IMR-90 (cell line): ENCODE measurements around the gene NYAP1. TPM values are rescaled to one million over a fixed set of nuclear protein-coding genes. Genes with fewer than 3 reads are reported as not detected.

ENCODE experiments used
- ATAC-seq: fragments of 200-7000 bp; cut with Tn5 transposase; 2 replicates; pipeline ENCODE4 v1.9.1; 2020; ENCODE audit warnings: low read depth, mild to moderate bottlenecking, moderate library complexity
- BruUV-seq: library from RNA; stranded (reverse); fragments of 400-500 nt; replicated peaks from 2 replicates; lab custom pipeline; 2021; lab: Mats Ljungman, UMichigan
- CTCF ChIA-PET: fragments of 300-600 bp; formaldehyde crosslinking; extraction: SDS; loops from one replicate; lab custom pipeline; 2021; ENCODE audit warnings: antibody characterized with exemption; lab: Yijun Ruan, JAX
- POLR2A ChIA-PET: fragments of 300-600 bp; sonication (Branson Sonifier 250); formaldehyde crosslinking; loops from one replicate; lab custom pipeline; 2022; ENCODE audit warnings: antibody characterized with exemption; ENCODE audit not compliant: unreplicated experiment; lab: Charles Lee
- DNase-seq: peaks from one replicate; pipeline ENCODE4 v3.0.0; 2013
- H2AFZ ChIP-seq: replicated peaks from 2 replicates; pipeline ENCODE3; 2013; ENCODE audit warnings: low read length, mild to moderate bottlenecking; ENCODE audit not compliant: poor library complexity
- H2AK5ac ChIP-seq: 2 replicates; pipeline ENCODE4 v1.6.1; 2013; ENCODE audit warnings: low read depth, low read length, inconsistent platforms
- H2AK9ac ChIP-seq: replicated peaks from 2 replicates; pipeline ENCODE3; 2013; ENCODE audit warnings: mild to moderate bottlenecking, low read depth, low read length, moderate library complexity; ENCODE audit not compliant: poor library complexity
- H2BK120ac ChIP-seq: 2 replicates; pipeline ENCODE4 v1.6.1; 2013; ENCODE audit warnings: low read depth, low read length, inconsistent platforms
- H2BK15ac ChIP-seq: 3 replicates; pipeline ENCODE4 v1.6.1; 2013; ENCODE audit warnings: low read depth, low read length, inconsistent platforms
- H2BK20ac ChIP-seq: 2 replicates; pipeline ENCODE4 v1.6.1; 2013; ENCODE audit warnings: low read depth, mild to moderate bottlenecking, inconsistent platforms, low read length, moderate library complexity
- H2BK5ac ChIP-seq: 2 replicates; pipeline ENCODE4 v1.6.1; 2013; ENCODE audit warnings: mild to moderate bottlenecking, low read depth, low read length, inconsistent platforms; ENCODE audit not compliant: poor library complexity, severe bottlenecking
- H3K14ac ChIP-seq: replicated peaks from 2 replicates; pipeline ENCODE4 v1.6.1; 2013; ENCODE audit warnings: low read depth, low read length, inconsistent platforms
- H3K18ac ChIP-seq: 2 replicates; pipeline ENCODE4 v1.6.1; 2013; ENCODE audit warnings: low read depth, low read length, control low read depth
- H3K23ac ChIP-seq: 2 replicates; pipeline ENCODE4 v1.6.1; 2013; ENCODE audit warnings: low read depth, low read length, inconsistent platforms
- H3K27ac ChIP-seq: 2 replicates; pipeline ENCODE4 v1.5.1; 2013; ENCODE audit warnings: mild to moderate bottlenecking, control low read depth, low read length; ENCODE audit not compliant: insufficient read depth
- H3K27me3 ChIP-seq: 2 replicates; pipeline ENCODE4 v1.6.1; 2013; ENCODE audit warnings: low read length; ENCODE audit not compliant: control insufficient read depth, insufficient read depth
- H3K36me3 ChIP-seq: 2 replicates; pipeline ENCODE4 v1.6.1; 2013; ENCODE audit warnings: low read length, mixed read lengths; ENCODE audit not compliant: control insufficient read depth, insufficient read depth
- H3K4ac ChIP-seq: 2 replicates; pipeline ENCODE4 v1.6.1; 2013; ENCODE audit warnings: low read depth, low read length, inconsistent platforms
- H3K4me1 ChIP-seq: 2 replicates; pipeline ENCODE4 v1.6.1; 2013; ENCODE audit warnings: low read length, mixed read lengths; ENCODE audit not compliant: control insufficient read depth, insufficient read depth
- H3K4me2 ChIP-seq: 2 replicates; pipeline ENCODE4 v1.6.1; 2013; ENCODE audit warnings: low read depth, mild to moderate bottlenecking, control low read depth, low read length, moderate library complexity
- H3K4me3 ChIP-seq: 2 replicates; pipeline ENCODE4 v1.5.1; 2013; ENCODE audit warnings: low read depth, mild to moderate bottlenecking, control low read depth, low read length, moderate library complexity; ENCODE audit not compliant: insufficient read depth
- H3K56ac ChIP-seq: 2 replicates; pipeline ENCODE4 v1.6.1; 2013; ENCODE audit warnings: low read length, inconsistent platforms; ENCODE audit not compliant: insufficient read depth; ENCODE audit errors: extremely low read depth
- H3K79me1 ChIP-seq, 2 experiments: 2 replicates each; pipeline ENCODE4 v1.6.1; 2013; ENCODE audit warnings: low read length in 2 of 2, inconsistent platforms in 1 of 2, low read depth in 1 of 2
- H3K9ac ChIP-seq: 2 replicates; pipeline ENCODE4 v1.6.1; 2013; ENCODE audit warnings: low read depth, low read length, control low read depth
- H3K9me1 ChIP-seq: 2 replicates; pipeline ENCODE4 v1.6.1; 2013; ENCODE audit warnings: low read length, inconsistent platforms; ENCODE audit not compliant: insufficient read depth
- H3K9me3 ChIP-seq: 2 replicates; pipeline ENCODE4 v1.6.1; 2013; ENCODE audit warnings: low read length; ENCODE audit not compliant: control insufficient read depth, insufficient read depth
- H4K20me1 ChIP-seq: 2 replicates; pipeline ENCODE4 v1.6.1; 2013; ENCODE audit warnings: low read length, inconsistent platforms; ENCODE audit not compliant: insufficient read depth
- H4K5ac ChIP-seq: 2 replicates; pipeline ENCODE4 v1.6.1; 2013; ENCODE audit warnings: mild to moderate bottlenecking, low read depth, low read length, control low read depth
- H4K8ac ChIP-seq, 2 experiments: 2 replicates each; pipeline ENCODE4 v1.6.1; 2013; ENCODE audit warnings: low read depth in 2 of 2, low read length in 2 of 2, control low read depth in 1 of 2, inconsistent platforms in 1 of 2
- H4K91ac ChIP-seq: 2 replicates; pipeline ENCODE4 v1.6.1; 2013; ENCODE audit warnings: low read depth, low read length, inconsistent platforms; ENCODE audit not compliant: insufficient read depth
- BHLHE40 ChIP-seq: fragments of 150-350 bp; IDR thresholded peaks from 2 replicates; pipeline ENCODE4 v1.6.1; 2016; ENCODE audit warnings: mild to moderate bottlenecking, low read depth, low read length
- CEBPB ChIP-seq: IDR thresholded peaks from 2 replicates; pipeline ENCODE4 v1.6.1; 2012; ENCODE audit warnings: low read depth, low read length, improper control_type of control experiment
- CHD1 ChIP-seq: IDR thresholded peaks from 2 replicates; pipeline ENCODE4 v1.6.1; 2012; ENCODE audit warnings: low read depth, low read length, improper control_type of control experiment
- FOS ChIP-seq: fragments of 150-350 bp; IDR thresholded peaks from 2 replicates; pipeline ENCODE4 v1.6.1; 2016; ENCODE audit warnings: low read depth, low read length
- MAFK ChIP-seq: IDR thresholded peaks from 2 replicates; pipeline ENCODE4 v1.6.1; 2012; ENCODE audit warnings: low read depth, low read length, improper control_type of control experiment
- MAZ ChIP-seq: IDR thresholded peaks from 2 replicates; pipeline ENCODE4 v1.6.1; 2012; ENCODE audit warnings: low read depth, mild to moderate bottlenecking, low read length, improper control_type of control experiment, moderate library complexity, borderline replicate concordance
- MXI1 ChIP-seq: IDR thresholded peaks from 2 replicates; pipeline ENCODE4 v1.6.1; 2012; ENCODE audit warnings: low read depth, mild to moderate bottlenecking, low read length, moderate library complexity, borderline replicate concordance
- NFE2L2 ChIP-seq: fragments of 150-350 bp; IDR thresholded peaks from 2 replicates; pipeline ENCODE4 v1.6.1; 2016; ENCODE audit warnings: low read depth, mild to moderate bottlenecking, low read length
- POLR2A ChIP-seq: IDR thresholded peaks from 2 replicates; pipeline ENCODE4 v1.6.1; 2012; ENCODE audit warnings: mild to moderate bottlenecking, low read depth, low read length
- RAD21 ChIP-seq: IDR thresholded peaks from 2 replicates; pipeline ENCODE4 v1.6.1; 2012; ENCODE audit warnings: low read length, improper control_type of control experiment
- RCOR1 ChIP-seq: IDR thresholded peaks from 2 replicates; pipeline ENCODE4 v1.6.1; 2012; ENCODE audit warnings: mild to moderate bottlenecking, low read length, improper control_type of control experiment; ENCODE audit not compliant: insufficient replicate concordance
- RFX5 ChIP-seq: IDR thresholded peaks from 2 replicates; pipeline ENCODE4 v1.8.0; 2012; ENCODE audit warnings: low read depth, mild to moderate bottlenecking, low read length, moderate library complexity
- SMC3 ChIP-seq: fragments of 150-350 bp; IDR thresholded peaks from 2 replicates; pipeline ENCODE4 v1.6.1; 2016; ENCODE audit warnings: low read depth, mild to moderate bottlenecking, antibody characterized with exemption, low read length, moderate library complexity
- USF2 ChIP-seq: fragments of 150-350 bp; IDR thresholded peaks from 2 replicates; pipeline ENCODE4 v1.6.1; 2017; ENCODE audit warnings: mild to moderate bottlenecking, antibody characterized with exemption, low read length, low read depth
- WGBS, 2 experiments: methylation state at CpG; one replicate each; pipeline versions ENCODE4 v1.1.5 to v1.1.7; 2013; ENCODE audit warnings: missing lambda C conversion rate in 2 of 2; ENCODE audit not compliant: insufficient read length in 1 of 2; ENCODE audit errors: extremely low coverage in 2 of 2; 5-methylcytosine and 5-hydroxymethylcytosine counted together
- dilution Hi-C: fragments of 300-500 bp; cut with HindIII; formaldehyde crosslinking; loops from one replicate; pipeline ENCODE4 v1.14.3; 2018; ENCODE audit warnings: low sequenced_read_pairs; ENCODE audit not compliant: unreplicated experiment
- in situ Hi-C: fragments of 300-500 bp; cut with MboI; formaldehyde crosslinking; loops from 3 replicates; pipeline ENCODE4 v1.14.3; 2019; ENCODE audit warnings: low sequenced_read_pairs, inconsistent platforms, mixed read lengths
- intact Hi-C: fragments of 100-400 bp; cut with micrococcal nuclease; formaldehyde crosslinking; loops from 2 replicates; pipeline ENCODE4 v1.10.0; 2022
- polyA plus RNA-seq, 3 experiments: library from polyadenylated mRNA; depleted of rRNA; stranded (reverse); fragments of >200 nt; gene quantifications; 2 replicates each; pipeline ENCODE4 v1.2.3, GENCODE V29; 2012; ENCODE audit warnings: low replicate concordance in 1 of 3
- total RNA-seq: library from RNA; depleted of rRNA; stranded (reverse); fragments of >200 nt; gene quantifications from 2 replicates; pipeline ENCODE4 v1.2.3, GENCODE V29; 2012
- TF ChIP-seq, protein P1 (sequence below): conservative IDR thresholded peaks from 2 replicates; pipeline ENCODE4 v1.5.1; 2012; ENCODE audit warnings: mild to moderate bottlenecking, low read depth, low read length, improper control_type of control experiment
- TF ChIP-seq, protein P2 (sequence below): fragments of 150-350 bp; IDR thresholded peaks from 2 replicates; pipeline ENCODE4 v1.6.1; 2016; ENCODE audit warnings: low read depth, mild to moderate bottlenecking, low read length, moderate library complexity, borderline replicate concordance

Gene NYAP1
- total and polyA plus RNA-seq, 2 of the 4 experiments (the other 2 are of a cell fraction), result 0.18 to 1.3 TPM

GRCh38 chr7:100517305-100517704, 33.6 kb downstream of the NYAP1 start:
- POLR2A ChIA-PET, result no interaction called here

More at GRCh38 chr7:100517305-100517704, 33.6 kb downstream of the NYAP1 start:
- Histone ChIP-seq H2AK9ac (no peak overlapping the region), H2BK120ac (no peak overlapping the region), H3K4ac (no peak overlapping the region), H3K4me2 (no peak overlapping the region), H3K27ac (no peak overlapping the region), H4K91ac (no peak overlapping the region), H3K4me1 (peaks cover 7% of the 10 kb centered on the region), H2AFZ (no peak overlapping the region), H3K79me1 (no peaks in the 10 kb centered on the region), H3K4me3 (no peak overlapping the region), H3K56ac (no peak overlapping the region), H4K20me1 (no peaks in the 10 kb centered on the region), H3K23ac (no peak overlapping the region), H4K8ac (no peak overlapping the region), H2BK20ac (0 out of 2 replicates have a peak overlapping the region, but pooled peaks have one; percentile 10), H3K14ac (no peak overlapping the region), H3K27me3 (peaks cover 4% of the 10 kb centered on the region), H3K9me1 (peaks cover 9% of the 10 kb centered on the region), H3K9ac (no peak overlapping the region), H3K18ac (no peak overlapping the region), H4K5ac (no peak overlapping the region), H3K36me3 (no peaks in the 10 kb centered on the region), H2BK5ac (no peak overlapping the region), H3K9me3 (no peaks in the 10 kb centered on the region), H2AK5ac (peak overlapping the region; percentile 3; the same call in 1 of the 2 replicates), H2BK15ac (no peak overlapping the region; the same call in 2 of the 3 replicates)
- intact Hi-C loops (no loop called here), dilution Hi-C loops (no loop called here), in situ Hi-C loops (no loop called here)
- CTCF ChIA-PET, result no interaction called here
- ATAC-seq, result no peak
- no CpG with 5 or more reads among the region's 2 CpGs for WGBS, 2 experiments
- DNase-seq, result no peak
- TF ChIP-seq MXI1, result no peak
- TF ChIP-seq NFE2L2, result no peak
- TF ChIP-seq, protein P1, sequence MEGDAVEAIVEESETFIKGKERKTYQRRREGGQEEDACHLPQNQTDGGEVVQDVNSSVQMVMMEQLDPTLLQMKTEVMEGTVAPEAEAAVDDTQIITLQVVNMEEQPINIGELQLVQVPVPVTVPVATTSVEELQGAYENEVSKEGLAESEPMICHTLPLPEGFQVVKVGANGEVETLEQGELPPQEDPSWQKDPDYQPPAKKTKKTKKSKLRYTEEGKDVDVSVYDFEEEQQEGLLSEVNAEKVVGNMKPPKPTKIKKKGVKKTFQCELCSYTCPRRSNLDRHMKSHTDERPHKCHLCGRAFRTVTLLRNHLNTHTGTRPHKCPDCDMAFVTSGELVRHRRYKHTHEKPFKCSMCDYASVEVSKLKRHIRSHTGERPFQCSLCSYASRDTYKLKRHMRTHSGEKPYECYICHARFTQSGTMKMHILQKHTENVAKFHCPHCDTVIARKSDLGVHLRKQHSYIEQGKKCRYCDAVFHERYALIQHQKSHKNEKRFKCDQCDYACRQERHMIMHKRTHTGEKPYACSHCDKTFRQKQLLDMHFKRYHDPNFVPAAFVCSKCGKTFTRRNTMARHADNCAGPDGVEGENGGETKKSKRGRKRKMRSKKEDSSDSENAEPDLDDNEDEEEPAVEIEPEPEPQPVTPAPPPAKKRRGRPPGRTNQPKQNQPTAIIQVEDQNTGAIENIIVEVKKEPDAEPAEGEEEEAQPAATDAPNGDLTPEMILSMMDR, result no peak
- TF ChIP-seq USF2, result no peak
- no peak for TF ChIP-seq CHD1
- no peak for TF ChIP-seq RFX5
- TF ChIP-seq RAD21, result no peak
- TF ChIP-seq, protein P2, sequence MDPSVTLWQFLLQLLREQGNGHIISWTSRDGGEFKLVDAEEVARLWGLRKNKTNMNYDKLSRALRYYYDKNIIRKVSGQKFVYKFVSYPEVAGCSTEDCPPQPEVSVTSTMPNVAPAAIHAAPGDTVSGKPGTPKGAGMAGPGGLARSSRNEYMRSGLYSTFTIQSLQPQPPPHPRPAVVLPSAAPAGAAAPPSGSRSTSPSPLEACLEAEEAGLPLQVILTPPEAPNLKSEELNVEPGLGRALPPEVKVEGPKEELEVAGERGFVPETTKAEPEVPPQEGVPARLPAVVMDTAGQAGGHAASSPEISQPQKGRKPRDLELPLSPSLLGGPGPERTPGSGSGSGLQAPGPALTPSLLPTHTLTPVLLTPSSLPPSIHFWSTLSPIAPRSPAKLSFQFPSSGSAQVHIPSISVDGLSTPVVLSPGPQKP, result no peak
- TF ChIP-seq FOS, result no peak
- TF ChIP-seq RCOR1, result no peak
- TF ChIP-seq SMC3, result no peak
- TF ChIP-seq MAZ, result no peak
- TF ChIP-seq POLR2A, result no peak
- no peak for TF ChIP-seq MAFK
- TF ChIP-seq CEBPB, result no peak
- TF ChIP-seq BHLHE40, result no peak
- no TSS peak for BruUV-seq
